Measurements from ENCODE around the gene SOX15.
A peak's percentile ranks its signal among the peaks of the same experiment; 100 is the strongest.
"Not testable (repeated sequence)": the region's sequence is repeated elsewhere in the genome, so short reads cannot be mapped to it uniquely, and the experiment has no call there.

The SOX15 gene

GRCh38 chr17:7610641-7611040 lies 20.7 kb upstream of the SOX15 start:
- no peak for DNase-seq

DNA sequence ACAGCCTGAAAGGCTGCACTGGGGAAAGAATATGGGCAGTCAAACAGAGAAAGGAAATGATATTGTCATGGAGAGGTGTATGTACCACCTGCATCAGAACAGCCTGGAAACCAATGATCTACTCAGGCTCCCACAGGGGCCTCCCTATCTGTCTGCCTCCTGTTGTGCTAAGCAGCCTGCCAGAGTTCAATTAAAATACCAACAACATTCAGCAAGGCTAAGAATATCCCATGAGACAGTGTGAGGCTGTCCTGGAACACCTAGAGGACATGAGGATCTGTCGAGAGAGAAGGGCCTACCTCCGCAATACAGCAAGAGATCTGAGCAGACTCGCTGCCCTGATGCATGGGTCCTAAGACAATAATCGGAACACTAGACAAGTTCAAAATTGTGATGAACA lies 16.4 kb upstream of the SOX15 start:
- DNase-seq = no peak

GRCh38 chr17:7597561-7597960 lies 7.7 kb upstream of the SOX15 start:
- DNase-seq = not testable (repeated sequence)

GRCh38 chr17:7593296-7593695 lies 3.4 kb upstream of the SOX15 start:
- DNase-seq = no peak

DNA sequence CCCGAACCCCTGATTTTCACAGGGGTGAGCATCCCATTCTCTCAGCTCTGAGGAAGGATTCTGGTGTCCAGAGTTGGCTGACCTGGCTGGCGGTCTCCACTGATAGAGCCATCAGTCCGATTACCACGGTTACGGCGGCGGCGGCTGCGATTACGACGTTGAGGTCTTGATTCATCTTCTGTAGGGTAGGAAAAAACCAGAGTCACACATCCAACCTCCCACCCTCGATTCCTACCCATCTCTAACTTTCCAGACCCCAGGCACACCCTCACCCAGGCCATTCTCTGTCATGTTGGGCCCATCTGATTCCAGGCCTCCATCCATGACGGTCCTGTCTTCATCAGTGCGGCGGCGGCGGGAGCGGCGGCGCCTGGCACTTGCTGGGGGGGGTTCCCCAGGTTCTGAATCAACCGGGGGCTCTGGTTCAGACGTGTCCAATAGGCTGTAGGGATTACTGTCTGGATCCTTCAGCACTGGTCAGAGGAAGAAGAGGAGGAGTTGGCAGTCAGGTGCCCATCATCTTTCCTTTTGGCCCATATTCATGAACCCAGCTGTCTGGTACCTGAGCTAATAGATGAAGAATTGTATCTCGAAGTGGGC lies 2.6 kb upstream of the SOX15 start:
- no peak for DNase-seq

DNA sequence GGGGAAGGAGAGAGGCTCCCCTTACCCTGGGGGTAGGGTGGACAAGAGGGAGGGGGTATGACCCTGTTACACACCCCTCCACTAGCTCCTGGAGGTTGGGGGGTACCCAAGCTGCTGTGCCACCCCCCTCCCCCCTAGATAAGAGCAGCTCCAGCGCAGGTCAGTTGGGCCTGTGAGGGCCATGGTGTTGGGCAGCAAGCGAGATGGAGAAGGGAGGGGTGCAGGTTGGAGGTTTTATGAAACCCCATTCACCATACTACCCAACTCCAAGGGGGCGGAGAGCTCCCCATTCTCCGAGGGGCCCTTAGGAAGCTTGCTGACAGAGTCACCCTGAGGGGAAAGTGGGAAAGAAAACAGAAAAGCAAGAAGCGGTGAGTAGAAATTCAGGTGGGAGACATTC lies 1.7 kb upstream of the SOX15 start:
- DNase-seq = no peak

GRCh38 chr17:7590743-7591142 lies 849 bp upstream of the SOX15 start:
- peak; percentile 63 for DNase-seq

DNA sequence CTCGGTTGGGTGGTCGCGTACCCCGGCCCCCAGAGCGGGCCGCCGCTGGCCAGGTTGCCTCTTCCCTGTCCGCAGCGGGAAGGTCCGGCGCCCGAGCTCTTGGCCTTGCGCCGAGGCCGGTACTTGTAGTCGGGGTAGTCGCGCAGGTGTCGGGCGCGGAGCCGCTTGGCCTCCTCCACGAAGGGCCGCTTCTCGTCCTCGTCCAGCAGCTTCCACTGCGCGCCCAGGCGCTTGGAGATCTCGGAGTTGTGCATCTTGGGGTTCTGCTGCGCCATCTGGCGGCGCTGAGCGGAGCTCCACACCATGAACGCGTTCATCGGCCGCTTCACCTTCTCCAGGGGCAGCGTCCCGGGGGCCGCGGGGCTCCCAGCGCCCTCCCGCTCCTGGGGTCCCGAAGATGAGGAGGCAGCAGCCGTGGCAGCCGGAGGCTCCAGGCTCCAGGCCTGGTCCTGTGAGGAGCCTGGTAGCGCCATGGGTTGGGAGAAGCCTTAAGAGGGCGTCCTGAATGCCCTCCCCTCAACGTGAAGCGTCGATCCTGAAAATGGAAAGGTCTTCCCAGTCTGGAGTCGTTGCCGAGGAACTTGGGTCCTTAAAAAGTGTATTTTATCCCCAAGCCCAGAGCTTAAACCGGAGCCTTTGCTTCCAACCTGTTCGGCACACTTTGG lies 558 bp downstream of the SOX15 start:
- peak; percentile 79 for DNase-seq

GRCh38 chr17:7588553-7589203 lies 1.2 kb downstream of the SOX15 start:
- no peak for DNase-seq

DNA sequence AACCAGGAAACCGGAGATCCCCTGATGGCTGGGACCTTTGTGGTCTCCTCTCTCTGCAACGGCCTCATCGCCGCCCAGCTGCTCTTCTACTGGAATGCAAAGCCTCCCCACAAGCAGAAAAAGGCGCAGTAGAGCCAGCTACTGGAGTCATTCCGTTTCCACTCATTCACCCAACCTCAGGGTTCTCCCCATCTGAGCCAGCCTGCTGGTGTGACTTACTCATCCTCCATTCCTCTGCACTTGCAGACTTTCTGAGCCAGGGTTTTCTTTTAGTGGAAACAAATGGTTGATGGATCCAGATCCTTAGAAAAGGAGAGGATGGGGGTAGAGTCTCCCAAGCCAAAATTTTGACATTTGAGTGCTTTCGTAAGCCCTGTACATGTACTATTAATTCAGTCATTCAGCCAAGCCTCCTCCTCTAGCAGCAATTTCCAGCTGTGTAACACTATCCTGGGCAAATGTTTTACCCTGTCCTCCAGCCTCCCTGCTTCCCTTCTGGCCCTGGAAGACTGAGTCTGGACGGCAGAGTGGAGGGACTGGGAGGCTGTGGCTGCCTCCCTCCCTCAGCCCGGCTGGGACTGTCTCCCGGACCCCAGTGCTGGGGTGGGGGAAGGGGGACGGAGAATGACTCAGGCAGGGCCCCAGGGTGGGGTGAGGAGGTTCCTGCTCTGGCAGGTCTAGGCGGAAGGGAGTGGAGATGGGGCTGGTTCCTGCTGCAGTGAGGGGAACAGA lies 2.3 kb downstream of the SOX15 start:
- DNase-seq = peak; percentile 86

DNA sequence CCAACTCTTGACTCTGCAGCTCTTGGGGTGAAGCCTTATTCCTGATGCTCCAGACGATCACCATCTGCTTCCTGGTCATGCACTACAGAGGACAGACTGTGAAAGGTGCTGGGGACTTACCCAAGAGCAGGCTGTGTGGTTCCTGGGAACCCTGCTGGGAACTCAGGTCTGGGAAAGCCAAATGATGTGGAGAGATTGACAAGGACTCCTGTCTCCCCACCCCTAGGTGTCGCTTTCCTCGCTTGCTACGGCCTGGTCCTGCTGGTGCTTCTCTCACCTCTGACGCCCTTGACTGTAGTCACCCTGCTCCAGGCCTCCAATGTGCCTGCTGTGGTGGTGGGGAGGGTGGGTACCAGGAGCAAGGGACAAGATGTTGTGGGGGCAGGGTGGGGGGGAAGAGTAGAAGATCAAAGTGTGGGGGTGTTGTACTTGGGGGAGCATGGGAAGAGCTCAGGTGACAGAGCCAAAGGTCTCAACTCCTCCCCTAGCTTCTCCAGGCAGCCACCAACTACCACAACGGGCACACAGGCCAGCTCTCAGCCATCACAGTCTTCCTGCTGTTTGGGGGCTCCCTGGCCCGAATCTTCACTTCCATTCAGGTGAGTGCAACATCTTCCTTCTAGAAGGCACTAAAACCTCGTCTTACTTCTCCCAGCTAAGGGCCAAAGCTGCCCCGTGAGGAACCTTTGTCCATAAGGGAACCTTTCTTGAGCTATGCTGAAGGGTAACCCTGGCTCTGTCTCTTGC lies 3.0 kb downstream of the SOX15 start:
- DNase-seq = peak; percentile 18

GRCh38 chr17:7583253-7584109 lies 6.4 kb downstream of the SOX15 start, which contains the start of gene MPDU1:
Gene MPDU1, plus strand, starts transcription at chr17:7583852. Its CDS starts 11 bp downstream, at chr17:7583863.
- DNase-seq = peak; percentile 98

- DNase-seq = no peak
Measured at GRCh38 chr17:7582396-7583252, 7.3 kb downstream of the SOX15 start.

DNA sequence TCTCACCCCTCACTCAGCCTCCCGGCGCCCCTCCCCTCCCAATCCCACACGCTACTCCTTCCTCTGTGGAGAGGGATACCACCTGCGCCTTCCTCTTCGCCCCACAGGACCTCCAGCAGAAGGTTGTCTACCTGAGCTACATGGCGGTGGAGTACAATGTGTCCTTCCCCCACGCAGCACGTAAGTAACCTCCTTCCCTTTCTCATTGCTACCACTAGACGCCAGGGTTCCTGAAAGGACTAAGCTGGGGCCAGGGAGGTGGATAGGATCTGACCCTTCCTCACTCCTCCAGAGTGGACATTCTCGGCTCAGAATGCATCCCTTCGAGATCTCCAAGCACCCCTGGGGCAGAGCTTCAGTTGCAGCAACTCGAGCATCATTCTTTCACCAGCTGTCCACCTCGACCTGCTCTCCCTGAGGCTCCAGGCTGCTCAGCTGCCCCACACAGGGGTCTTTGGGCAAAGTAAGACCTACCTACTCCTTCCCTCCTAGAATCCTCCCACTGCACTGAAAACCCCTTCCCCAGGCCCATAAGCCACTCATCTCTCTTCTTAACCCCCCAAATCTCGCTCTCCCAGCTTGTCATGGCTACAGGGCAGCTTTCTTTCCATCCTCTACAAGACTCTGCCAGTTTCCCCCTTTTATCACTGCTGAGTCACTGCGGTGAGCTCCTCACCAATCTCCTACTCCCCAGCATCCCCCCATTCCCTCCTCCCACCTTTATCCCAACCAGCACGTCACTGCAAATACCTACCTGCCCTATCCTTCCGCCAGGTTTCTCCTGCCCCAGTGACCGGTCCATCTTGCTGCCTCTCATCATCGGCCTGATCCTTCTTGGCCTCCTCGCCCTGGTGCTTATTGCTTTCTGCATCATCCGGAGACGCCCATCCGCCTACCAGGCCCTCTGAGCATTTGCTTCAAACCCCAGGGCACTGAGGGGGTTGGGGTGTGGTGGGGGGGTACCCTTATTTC lies 9.0 kb downstream of the SOX15 start:
- DNase-seq = no peak

DNA sequence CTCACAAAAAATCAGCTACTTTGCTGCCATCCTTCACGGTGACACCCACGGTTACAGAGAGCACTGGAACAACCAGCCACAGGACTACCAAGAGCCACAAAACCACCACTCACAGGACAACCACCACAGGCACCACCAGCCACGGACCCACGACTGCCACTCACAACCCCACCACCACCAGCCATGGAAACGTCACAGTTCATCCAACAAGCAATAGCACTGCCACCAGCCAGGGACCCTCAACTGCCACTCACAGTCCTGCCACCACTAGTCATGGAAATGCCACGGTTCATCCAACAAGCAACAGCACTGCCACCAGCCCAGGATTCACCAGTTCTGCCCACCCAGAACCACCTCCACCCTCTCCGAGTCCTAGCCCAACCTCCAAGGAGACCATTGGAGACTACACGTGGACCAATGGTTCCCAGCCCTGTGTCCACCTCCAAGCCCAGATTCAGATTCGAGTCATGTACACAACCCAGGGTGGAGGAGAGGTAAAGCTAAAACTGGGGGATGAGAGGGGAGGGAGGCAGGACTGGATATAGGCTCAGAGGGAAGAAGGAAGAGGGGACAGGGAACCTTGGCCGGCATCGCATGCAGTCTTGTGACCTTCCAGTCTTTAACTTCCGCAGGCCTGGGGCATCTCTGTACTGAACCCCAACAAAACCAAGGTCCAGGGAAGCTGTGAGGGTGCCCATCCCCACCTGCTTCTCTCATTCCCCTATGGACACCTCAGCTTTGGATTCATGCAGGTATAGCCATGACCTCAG lies 9.9 kb downstream of the SOX15 start:
- no peak for DNase-seq

DNA sequence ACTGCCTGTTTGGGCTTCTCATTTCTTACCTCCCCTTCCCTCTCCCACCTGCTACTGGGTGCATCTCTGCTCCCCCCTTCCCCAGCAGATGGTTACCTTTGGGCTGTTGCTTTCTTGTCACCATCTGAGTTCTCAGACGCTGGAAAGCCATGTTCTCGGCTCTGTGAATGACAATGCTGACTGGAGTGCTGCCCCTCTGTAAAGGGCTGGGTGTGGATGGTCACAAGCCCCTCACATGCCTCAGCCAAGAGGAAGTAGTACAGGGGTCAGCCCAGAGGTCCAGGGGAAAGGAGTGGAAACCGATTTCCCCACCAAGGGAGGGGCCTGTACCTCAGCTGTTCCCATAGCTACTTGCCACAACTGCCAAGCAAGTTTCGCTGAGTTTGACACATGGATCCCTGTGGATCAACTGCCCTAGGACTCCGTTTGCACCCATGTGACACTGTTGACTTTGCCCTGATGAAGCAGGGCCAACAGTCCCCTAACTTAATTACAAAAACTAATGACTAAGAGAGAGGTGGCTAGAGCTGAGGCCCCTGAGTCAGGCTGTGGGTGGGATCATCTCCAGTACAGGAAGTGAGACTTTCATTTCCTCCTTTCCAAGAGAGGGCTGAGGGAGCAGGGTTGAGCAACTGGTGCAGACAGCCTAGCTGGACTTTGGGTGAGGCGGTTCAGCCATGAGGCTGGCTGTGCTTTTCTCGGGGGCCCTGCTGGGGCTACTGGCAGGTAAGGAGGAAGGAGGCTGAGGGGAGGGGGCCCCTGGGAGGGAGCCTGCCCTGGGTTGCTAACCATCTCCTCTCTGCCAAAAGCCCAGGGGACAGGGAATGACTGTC lies 10.7 kb downstream of the SOX15 start, which contains the start of gene CD68:
Gene CD68 (plus strand): TSS at position 638 of the 833 bp plus-strand sequence. CDS start 40 bp downstream, at position 678.
- DNase-seq = peak; percentile 88
